AG09319 (cell line): ENCODE data around the gene CNNM3.

ENCODE experiments used
- DNase-seq: peaks from one replicate; pipeline ENCODE4 v3.0.0-alpha.2; 2010; ENCODE audit warnings: low read depth; ENCODE audit errors: extremely low read depth
- CTCF ChIP-seq: IDR thresholded peaks from 2 replicates; pipeline ENCODE4 v1.5.1; 2011; ENCODE audit warnings: low read depth, mild to moderate bottlenecking, inconsistent platforms, low read length, moderate library complexity

CNNM3 gene

GRCh38 chr2:96838345-96839292 lies 22.6 kb downstream of the CNNM3 start:
- DNase-seq: no peak

DNA sequence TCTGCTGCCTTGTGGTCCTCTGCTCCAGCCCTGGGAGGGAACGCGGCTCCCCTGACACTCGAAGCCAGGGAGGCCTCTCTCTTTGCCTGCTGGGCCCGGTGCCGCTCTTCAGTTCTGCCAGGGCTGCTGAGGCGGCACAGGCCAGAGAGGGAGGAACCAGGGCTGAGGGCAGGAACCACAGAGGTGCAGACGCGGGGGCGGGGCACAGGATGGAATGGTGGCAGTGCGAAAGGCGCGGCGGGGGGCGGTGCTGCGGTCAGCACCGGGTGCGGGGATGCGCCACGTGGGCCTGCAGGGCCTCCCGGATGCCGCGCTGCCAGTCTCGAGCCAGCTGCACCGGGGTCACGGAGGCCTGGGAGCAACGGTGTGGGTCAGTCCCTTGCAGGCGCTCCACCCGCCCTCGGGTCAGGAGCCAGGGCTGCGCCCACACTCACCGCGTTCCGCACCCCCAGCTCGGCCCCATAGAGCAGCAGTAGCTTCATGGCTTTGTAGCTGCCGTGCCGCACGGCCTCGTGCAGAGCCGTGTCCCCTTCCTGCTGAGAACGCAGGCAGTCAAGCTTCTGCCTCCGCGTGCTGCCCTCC lies 23.3 kb downstream of the CNNM3 start:
- DNase-seq: no peak
- TF ChIP-seq CTCF: no peak

More at GRCh38 chr2:96838345-96839292, 22.6 kb downstream of the CNNM3 start:
- TF ChIP-seq CTCF: no peak

DNA sequence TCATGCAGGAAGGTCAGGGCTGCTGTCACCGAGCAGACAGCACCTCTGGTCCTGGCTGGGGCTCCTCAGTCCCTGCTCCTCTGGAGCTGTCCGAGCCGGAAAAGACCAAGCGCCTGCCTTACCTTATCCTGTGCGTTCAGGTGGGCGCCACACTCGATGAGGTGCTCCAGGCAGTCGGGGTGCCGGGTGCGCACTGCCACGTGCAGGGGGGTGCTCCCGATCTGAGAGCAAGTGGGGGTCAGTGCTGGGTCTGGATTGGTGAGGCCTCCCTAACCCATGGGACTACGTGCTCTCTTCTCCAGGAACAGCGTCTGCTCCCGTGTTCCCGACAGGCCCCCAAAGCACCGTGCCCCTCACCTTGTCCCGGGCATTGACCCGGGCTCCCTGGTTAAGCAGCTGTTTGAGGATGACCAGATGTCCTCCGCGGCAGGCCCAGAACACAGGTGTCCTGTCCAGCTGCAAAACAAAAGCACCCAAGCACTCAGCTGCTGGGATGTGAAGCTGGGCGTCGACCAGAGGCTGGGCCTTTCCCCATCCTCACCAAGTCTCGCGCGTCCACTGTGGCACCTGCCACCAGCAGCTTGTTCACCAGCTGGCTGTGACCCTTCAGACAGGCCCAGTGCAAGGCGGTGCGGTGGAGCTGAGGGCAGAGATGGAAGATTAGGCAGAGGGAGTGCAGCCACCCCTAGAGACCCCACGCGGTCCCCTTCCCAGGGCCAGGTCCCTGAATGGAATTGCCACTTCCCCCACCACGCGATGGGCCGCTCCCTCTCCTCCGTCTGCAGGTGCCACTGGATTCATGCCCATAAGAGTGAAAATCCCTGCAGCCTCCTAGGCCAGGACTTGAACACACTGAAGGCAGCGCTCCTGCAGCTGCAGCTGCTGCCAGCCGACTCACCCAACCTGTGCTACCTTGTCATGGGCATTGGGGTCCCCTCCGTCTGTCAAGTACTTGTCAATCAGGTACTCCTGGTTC lies 24.1 kb downstream of the CNNM3 start:
- no peak for DNase-seq
- no peak for TF ChIP-seq CTCF

DNA sequence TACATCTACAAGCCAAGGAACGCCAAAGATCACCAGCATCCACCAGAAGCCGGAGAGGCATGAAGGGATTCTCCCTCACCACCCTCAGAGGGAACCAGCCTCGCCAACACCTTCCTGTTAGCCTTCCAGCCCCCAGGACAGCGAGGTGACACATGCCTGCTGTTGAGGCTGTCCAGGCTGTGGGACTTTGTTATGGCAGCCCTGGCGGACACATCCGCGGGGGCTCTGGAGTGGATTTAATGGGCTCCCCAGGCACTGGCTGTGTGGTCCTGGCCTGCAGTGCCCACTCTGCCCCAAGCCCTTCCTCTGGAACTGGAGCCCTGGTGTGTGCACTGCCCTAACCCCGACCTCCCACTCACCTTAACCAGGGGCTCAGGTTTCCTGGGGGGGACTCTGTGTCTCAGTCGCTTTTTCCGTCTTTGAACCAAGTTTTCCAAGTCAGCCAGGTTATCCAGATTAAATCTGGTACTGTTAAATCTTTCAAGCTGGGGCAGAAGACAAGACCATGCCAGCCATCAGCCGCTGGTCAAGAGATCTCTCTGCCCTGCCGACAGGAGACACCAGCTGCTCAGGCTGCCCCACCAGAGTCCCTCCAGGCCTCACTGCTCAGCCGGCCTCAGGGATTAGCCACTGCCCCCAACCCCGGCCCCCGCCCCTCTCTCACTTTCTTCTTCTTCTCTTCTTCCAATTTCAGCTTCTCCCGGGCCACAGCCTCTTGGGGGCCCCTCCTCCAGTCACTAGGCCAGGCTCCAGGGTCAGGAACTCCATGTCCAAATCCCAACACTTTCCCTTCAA lies 25.8 kb downstream of the CNNM3 start:
- no peak for DNase-seq
- no peak for TF ChIP-seq CTCF

GRCh38 chr2:96842600-96842999 lies 26.5 kb downstream of the CNNM3 start:
- DNase-seq: no peak
- TF ChIP-seq CTCF: no peak

DNA sequence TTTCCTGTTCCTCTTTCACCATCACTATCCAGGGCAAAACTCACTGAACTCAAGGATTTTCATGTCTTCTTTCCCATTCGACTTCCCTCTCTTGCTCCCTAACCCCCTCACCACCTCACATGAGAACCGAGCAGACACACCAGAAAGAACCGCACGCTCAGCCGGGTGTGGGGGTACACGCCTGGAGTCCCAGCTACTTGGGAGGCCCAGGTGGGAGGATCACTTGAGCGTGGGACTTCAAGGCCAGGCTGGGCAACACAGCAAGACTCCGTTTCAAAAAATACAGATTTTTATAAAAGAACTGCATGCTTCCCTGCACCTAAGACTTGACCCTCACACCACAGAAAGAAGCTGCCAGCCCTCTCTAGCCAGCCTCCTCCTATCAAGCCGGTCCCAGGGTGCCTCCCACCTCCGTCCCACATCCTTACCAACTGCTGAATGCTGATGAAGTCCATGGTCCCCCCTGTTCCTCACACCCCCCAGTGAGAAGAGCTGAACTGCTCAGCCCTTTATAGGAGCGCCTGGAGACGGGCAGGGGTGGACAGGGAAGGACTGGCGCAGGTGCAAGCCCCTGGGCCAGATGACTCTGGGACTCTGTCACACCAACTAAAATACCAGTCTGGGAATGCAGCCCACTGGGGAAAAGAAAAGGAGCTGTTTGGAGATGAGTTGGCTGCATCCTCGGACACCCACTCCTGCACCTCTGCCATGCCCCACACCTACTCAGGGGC lies 27.6 kb downstream of the CNNM3 start, which contains the start of gene ANKRD23:
TSS of gene ANKRD23 (minus strand) at position 484 of the 731 bp plus-strand sequence. CDS start at position 455, 29 bp downstream.
- no peak for TF ChIP-seq CTCF

More for the DNA sequence above, 27.6 kb downstream of the CNNM3 start, which contains the start of gene ANKRD23:
- no peak for DNase-seq
